ENCODE data around the gene CMSS1. TPM values are rescaled to one million over a fixed set of nuclear protein-coding genes. Genes with fewer than 3 reads are reported as not detected.

Gene CMSS1
- total RNA-seq, 1 experiment from 2014 or later, result 70.6 TPM

GRCh38 chr3:100157685-100158084, 340.0 kb downstream of the CMSS1 start:
- H3K27ac Mint-ChIP-seq, result peak overlapping the region; percentile 7; the same call in 1 of the 2 replicates
- no peak overlapping the region for H3K4me3 Mint-ChIP-seq
- TF ChIP-seq, protein P1, sequence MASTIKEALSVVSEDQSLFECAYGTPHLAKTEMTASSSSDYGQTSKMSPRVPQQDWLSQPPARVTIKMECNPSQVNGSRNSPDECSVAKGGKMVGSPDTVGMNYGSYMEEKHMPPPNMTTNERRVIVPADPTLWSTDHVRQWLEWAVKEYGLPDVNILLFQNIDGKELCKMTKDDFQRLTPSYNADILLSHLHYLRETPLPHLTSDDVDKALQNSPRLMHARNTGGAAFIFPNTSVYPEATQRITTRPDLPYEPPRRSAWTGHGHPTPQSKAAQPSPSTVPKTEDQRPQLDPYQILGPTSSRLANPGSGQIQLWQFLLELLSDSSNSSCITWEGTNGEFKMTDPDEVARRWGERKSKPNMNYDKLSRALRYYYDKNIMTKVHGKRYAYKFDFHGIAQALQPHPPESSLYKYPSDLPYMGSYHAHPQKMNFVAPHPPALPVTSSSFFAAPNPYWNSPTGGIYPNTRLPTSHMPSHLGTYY (CRISPR knock-in tag; IDR thresholded peaks at IDR 0.05), result no peak
- no peak for TF ChIP-seq FOXP1 (CRISPR knock-in tag; IDR thresholded peaks at IDR 0.05; ENCODE audit: borderline replicate concordance)
- TF ChIP-seq, protein P2, sequence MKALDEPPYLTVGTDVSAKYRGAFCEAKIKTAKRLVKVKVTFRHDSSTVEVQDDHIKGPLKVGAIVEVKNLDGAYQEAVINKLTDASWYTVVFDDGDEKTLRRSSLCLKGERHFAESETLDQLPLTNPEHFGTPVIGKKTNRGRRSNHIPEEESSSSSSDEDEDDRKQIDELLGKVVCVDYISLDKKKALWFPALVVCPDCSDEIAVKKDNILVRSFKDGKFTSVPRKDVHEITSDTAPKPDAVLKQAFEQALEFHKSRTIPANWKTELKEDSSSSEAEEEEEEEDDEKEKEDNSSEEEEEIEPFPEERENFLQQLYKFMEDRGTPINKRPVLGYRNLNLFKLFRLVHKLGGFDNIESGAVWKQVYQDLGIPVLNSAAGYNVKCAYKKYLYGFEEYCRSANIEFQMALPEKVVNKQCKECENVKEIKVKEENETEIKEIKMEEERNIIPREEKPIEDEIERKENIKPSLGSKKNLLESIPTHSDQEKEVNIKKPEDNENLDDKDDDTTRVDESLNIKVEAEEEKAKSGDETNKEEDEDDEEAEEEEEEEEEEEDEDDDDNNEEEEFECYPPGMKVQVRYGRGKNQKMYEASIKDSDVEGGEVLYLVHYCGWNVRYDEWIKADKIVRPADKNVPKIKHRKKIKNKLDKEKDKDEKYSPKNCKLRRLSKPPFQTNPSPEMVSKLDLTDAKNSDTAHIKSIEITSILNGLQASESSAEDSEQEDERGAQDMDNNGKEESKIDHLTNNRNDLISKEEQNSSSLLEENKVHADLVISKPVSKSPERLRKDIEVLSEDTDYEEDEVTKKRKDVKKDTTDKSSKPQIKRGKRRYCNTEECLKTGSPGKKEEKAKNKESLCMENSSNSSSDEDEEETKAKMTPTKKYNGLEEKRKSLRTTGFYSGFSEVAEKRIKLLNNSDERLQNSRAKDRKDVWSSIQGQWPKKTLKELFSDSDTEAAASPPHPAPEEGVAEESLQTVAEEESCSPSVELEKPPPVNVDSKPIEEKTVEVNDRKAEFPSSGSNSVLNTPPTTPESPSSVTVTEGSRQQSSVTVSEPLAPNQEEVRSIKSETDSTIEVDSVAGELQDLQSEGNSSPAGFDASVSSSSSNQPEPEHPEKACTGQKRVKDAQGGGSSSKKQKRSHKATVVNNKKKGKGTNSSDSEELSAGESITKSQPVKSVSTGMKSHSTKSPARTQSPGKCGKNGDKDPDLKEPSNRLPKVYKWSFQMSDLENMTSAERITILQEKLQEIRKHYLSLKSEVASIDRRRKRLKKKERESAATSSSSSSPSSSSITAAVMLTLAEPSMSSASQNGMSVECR (CRISPR knock-in tag; IDR thresholded peaks at IDR 0.05; ENCODE audit: borderline replicate concordance), result no peak
- POLR2A ChIA-PET, result no interaction called here
- peaks cover 17% of the 10 kb centered on the region for H3K36me3 Mint-ChIP-seq
- no peaks in the 10 kb centered on the region for H3K27me3 Mint-ChIP-seq (ENCODE audit: low read depth)
- H3K9me3 Mint-ChIP-seq, result peaks cover 15% of the 10 kb centered on the region
- DNase-seq (ENCODE audit: low spot score) (no peak), ATAC-seq (0 out of 2 replicates have a peak, but pooled peaks have one; percentile 36)
- no peaks in the 10 kb centered on the region for H3K4me1 Mint-ChIP-seq
- CTCF ChIA-PET, result interaction anchor here (1.4 kb wide), 1 partner anchor 96 kb away, joined by 3 read pairs; no protein-coding TSS in a partner anchor

- H3K9me3 Mint-ChIP-seq, result peaks cover 15% of the 10 kb centered on the region
- CTCF ChIA-PET, result interaction anchor here (0.6 kb wide), 1 partner anchor 327 kb away, joined by 3 read pairs; no protein-coding TSS in a partner anchor
- ATAC-seq, result no peak
- no peak for DNase-seq (ENCODE audit: low spot score)
- TF ChIP-seq JUN (CRISPR knock-in tag; IDR thresholded peaks at IDR 0.05), result no peak
- no peak for TF ChIP-seq PRRX2 (CRISPR knock-in tag; IDR thresholded peaks at IDR 0.05)
- no peak for TF ChIP-seq ELF4 (CRISPR knock-in tag; IDR thresholded peaks at IDR 0.05; ENCODE audit: low read depth)
- TF ChIP-seq, protein P3, sequence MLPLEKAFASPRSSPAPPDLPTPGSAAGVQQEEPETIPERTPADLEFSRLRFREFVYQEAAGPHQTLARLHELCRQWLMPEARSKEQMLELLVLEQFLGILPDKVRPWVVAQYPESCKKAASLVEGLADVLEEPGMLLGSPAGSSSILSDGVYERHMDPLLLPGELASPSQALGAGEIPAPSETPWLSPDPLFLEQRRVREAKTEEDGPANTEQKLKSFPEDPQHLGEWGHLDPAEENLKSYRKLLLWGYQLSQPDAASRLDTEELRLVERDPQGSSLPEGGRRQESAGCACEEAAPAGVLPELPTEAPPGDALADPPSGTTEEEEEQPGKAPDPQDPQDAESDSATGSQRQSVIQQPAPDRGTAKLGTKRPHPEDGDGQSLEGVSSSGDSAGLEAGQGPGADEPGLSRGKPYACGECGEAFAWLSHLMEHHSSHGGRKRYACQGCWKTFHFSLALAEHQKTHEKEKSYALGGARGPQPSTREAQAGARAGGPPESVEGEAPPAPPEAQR (CRISPR knock-in tag; IDR thresholded peaks at IDR 0.05), result no peak
- no peak for TF ChIP-seq PREB (CRISPR knock-in tag; IDR thresholded peaks at IDR 0.05; ENCODE audit: borderline replicate concordance)
- TF ChIP-seq CREB1 (CRISPR knock-in tag; IDR thresholded peaks at IDR 0.05), result no peak
- no peak for TF ChIP-seq GABPB1 (CRISPR knock-in tag; IDR thresholded peaks at IDR 0.05)
- no peak for TF ChIP-seq PRDM15 (CRISPR knock-in tag; IDR thresholded peaks at IDR 0.05)
- no peak for TF ChIP-seq ESRRA (CRISPR knock-in tag; IDR thresholded peaks at IDR 0.05; ENCODE audit: borderline replicate concordance)
- no peak for TF ChIP-seq NFATC4 (CRISPR knock-in tag; IDR thresholded peaks at IDR 0.05)
- no peak for TF ChIP-seq ZNF263 (CRISPR knock-in tag; IDR thresholded peaks at IDR 0.05; ENCODE audit: low read depth)
- no peak for TF ChIP-seq CBFB (CRISPR knock-in tag; IDR thresholded peaks at IDR 0.05; ENCODE audit: low read depth)
- TF ChIP-seq NR1H2 (CRISPR knock-in tag; IDR thresholded peaks at IDR 0.05), result no peak
- TF ChIP-seq RELA (CRISPR knock-in tag; IDR thresholded peaks at IDR 0.05; ENCODE audit: borderline replicate concordance), result no peak
- TF ChIP-seq ZNF121 (CRISPR knock-in tag; IDR thresholded peaks at IDR 0.05), result no peak
- TF ChIP-seq ZNF317 (CRISPR knock-in tag; IDR thresholded peaks at IDR 0.05; ENCODE audit: borderline replicate concordance, low read depth), result no peak
- no peak for TF ChIP-seq ZNF138 (CRISPR knock-in tag; conservative IDR thresholded peaks at IDR 0.05)
- TF ChIP-seq TCF7 (CRISPR knock-in tag; IDR thresholded peaks at IDR 0.05; ENCODE audit: low read depth), result no peak
- no peaks in the 10 kb centered on the region for H3K27me3 Mint-ChIP-seq (ENCODE audit: low read depth)
- H3K4me3 Mint-ChIP-seq, result no peak overlapping the region
- H3K36me3 Mint-ChIP-seq, result peaks cover 17% of the 10 kb centered on the region
- no peaks in the 10 kb centered on the region for H3K4me1 Mint-ChIP-seq
- POLR2A ChIA-PET, result no interaction called here
- H3K27ac Mint-ChIP-seq, result no peak overlapping the region
Measured at GRCh38 chr3:100158918-100159330, 341.3 kb downstream of the CMSS1 start.
